ENCODE results near the gene TRIM44.
"Not testable (repeated sequence)": the region's sequence is repeated elsewhere in the genome, so short reads cannot be mapped to it uniquely, and the experiment has no call there.

The TRIM44 gene

GRCh38 chr11:35761899-35762298, 99.3 kb downstream of the TRIM44 start:
- DNase-seq = no peak

- DNase-seq = no peak
Measured at GRCh38 chr11:35763301-35763700, 100.7 kb downstream of the TRIM44 start.

DNA sequence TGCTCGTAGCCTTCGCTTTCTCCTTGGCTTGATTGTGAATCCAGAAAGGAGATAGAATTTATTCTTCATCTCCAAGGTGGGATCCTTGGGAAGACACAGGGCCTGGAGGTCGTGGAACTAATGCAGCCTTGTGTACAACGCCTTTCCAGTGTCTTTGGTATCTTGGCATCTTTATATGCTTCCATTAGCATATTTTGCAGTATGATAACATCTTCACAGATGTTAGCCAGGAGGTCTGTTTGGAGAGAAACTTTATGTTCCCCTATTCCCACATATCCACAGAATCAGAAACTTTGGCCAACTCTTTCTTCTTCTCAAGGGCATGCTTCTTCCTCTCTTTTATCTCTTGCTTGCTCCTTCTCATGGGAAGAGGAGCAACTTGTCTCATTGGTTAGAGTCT, 101.2 kb downstream of the TRIM44 start:
- DNase-seq = no peak

- no peak for DNase-seq
Measured at GRCh38 chr11:35764417-35764816, 101.8 kb downstream of the TRIM44 start.

GRCh38 chr11:35765211-35765610, 102.6 kb downstream of the TRIM44 start:
- no peak for DNase-seq

GRCh38 chr11:35766651-35767050, 104.1 kb downstream of the TRIM44 start:
- DNase-seq = no peak

DNA sequence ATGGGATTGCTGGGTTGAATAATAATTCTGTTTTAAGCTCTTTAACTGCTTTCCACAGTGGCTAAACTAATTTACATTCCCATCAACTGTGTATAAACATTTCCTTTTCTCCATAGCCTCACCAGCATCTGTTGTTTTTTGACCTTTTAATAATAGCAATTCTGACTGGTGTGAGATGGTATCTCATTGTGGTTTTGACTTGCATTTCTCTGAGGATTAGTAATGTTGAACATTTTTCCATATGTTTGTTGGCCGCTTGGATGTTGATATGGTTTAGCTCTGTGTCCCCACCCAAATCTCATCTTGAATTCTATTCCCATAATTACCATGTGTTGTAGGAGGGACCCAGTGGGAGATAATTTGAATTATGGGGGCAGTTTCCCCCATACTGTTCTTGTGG, 107.8 kb downstream of the TRIM44 start:
- DNase-seq = not testable (repeated sequence)

- DNase-seq = no peak
Measured at GRCh38 chr11:35771722-35772121, 109.1 kb downstream of the TRIM44 start.

DNA sequence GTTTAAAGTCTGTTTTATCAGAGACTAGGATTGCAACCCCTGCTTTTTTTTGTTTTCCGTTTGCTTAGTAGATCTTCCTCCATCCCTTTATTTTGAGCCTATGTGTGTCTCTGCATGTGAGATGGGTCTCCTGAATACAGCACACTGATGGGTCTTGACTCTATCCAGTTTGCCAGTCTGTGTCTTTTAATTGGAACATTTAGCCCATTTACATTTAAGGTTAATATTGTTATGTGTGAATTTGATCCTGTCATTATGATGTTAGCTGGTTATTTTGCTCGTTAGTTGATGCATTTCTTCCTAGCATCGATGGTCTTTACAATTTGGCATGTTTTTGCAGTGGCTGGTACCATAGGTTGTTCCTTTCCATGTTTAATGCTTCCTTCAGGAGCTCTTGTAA, 114.7 kb downstream of the TRIM44 start:
- not testable (repeated sequence) for DNase-seq

GRCh38 chr11:35778943-35779342, 116.4 kb downstream of the TRIM44 start:
- DNase-seq = not testable (repeated sequence)

DNA sequence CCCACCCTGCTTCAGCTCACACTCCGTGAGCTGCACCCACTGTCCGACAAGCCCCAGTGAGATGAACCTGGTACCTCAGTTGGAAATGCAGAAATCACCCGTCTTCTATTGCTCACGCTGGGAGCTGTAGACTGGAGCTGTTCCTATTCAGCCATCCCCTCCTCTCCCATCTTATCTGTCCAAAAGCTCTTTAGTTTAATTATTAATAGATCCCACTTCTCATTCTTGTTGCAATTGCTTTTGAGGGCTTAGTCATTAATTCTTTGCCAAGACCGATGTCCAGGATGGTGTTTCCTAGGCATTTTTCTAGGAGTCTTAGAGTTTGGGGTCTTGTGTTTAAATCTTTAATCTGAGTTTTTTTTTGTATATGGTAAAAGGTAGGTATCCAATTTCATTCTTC, 116.8 kb downstream of the TRIM44 start:
- DNase-seq = no peak

- no peak for DNase-seq
Measured at GRCh38 chr11:35780951-35781860, 118.6 kb downstream of the TRIM44 start.

- DNase-seq = no peak
Measured at GRCh38 chr11:35781861-35782470, 119.4 kb downstream of the TRIM44 start.

DNA sequence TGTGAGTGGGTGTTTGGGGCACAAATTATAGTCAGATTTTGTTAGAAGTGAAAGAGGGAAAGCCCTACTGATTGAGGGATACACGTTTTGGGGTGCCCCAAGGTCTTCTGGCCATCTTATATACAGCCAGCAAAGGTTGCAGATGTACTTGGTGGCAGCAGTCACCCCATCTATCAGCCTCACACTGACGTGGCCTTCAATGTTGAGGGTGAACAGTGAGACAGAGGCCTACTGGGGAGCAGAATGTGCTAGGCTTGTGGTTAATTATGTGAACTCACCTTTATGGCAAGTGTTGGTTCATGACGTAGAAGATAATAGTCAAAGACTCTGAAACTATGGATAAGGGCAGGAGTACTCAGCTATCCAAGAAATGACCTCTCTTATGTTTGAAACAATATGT, 121.2 kb downstream of the TRIM44 start:
- no peak for DNase-seq

DNA sequence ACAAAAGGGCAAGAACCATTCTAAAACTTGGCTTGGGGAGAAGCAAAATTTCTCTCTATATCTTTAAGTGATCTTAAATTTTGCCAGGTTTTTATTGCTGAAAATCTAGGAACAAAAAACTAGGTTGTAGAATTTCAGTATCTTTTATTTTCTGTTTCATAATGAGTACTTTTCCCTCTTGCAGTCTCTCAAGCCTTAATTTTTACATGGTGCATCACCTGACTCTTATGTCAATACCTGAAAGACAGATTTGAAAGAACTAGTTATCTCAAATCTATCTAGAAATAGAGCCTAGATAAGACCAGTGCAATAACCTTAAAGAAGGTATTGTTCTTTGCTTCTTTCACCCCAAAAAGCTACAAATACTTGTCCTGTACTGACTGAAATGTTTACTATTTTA, 122.1 kb downstream of the TRIM44 start:
- no peak for DNase-seq

DNA sequence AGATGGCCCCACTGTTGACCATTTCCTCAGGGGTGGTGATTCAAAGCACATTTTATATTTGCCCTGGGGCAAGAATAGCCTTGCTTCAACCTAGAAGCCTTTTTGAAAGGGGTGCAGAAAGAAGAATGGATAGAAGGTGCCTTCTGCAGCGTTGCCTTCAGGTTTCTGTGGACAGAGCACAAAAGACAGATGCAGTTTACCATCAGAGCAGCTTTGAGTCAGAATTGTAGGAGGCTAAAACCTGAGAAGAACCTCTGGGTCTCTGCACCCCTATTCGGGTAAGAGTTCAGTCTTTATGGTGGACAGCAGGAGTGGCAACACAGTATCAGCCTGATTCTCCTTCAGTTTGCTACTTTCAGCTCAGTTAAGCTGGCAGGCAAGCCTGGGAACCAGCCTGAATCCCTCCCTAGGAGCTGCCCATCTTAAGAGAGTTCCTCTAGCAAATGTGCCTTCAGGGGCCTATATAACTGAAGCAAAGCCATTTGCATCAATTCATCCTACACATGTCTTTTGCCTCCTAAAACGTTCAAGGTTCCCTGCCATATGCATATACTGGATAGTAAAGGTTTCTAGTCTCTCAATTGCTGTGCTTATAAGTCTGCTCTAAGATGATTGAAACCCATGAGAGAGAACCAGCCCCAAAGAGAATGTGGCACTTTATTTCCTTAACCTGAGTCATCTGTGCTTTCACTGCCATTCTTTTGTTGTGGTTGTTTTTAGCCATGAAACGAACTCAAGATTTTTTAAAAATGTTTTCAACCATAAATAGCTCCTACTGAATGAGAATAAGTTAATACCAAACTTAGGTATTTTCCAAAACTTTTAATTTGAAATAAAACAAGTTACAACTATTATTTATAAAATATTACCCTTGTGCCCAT, 123.0 kb downstream of the TRIM44 start:
- no peak for DNase-seq

DNA sequence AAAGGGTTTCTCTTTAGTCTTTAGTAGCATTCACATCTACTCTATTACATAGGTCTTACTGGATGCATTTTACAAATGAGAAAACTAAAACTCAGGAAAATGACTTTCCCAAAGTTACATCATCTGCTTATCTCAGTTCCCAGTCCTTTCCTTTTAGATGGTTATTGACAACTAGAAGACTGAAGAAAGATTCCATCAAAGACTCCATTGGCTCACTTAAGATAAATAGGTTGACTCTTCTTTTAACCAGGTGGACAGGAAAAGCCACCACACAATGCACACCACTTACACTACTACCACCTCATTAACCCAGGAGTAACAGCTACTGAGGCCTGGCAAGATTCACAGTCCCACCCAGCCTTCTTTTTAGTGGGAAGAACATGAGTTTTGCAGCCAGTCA, 123.6 kb downstream of the TRIM44 start:
- DNase-seq = no peak

- no peak for DNase-seq
Measured at GRCh38 chr11:35787013-35787504, 124.5 kb downstream of the TRIM44 start.

GRCh38 chr11:35787626-35788025, 125.1 kb downstream of the TRIM44 start:
- no peak for DNase-seq

DNA sequence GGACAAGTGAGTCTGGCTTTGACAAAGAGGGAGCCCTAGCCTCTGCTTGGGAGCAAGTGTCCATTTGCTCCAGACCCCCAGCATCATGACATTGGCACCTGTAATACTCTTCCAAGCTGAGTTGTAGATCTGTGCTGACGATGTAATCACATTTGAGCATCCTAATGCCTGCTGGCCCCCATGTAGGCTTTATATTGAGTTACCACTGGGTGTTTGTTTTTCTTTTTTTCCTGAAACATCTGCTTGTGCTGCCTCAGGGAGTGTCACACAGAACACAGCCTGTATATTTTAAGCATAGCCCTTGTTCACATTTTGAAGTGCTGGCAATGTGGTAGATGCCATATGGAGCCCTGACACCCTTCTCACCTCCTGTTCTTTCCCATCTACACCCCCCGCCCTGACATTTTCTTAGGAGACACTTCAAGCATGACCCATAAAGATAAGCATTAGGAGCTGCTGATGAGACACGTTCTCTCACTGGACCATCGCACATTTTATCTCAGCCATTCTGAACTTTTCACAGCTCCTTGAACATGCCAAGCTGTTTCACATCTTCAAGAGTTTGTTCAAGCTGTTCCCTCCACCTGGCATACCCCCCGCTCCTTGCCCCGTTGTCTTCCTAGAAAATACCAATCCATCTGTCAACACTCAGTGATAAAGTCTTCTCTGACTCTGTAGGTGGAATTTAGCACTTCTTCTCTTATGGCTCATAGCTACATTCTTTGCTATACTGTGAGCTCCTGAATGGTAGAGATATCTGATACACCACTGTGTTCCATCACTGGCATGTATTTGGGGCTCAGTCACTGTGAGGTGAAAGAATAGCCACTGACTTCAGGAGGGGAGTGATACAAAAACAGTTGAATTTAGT, 128.7 kb downstream of the TRIM44 start:
- DNase-seq = no peak

DNA sequence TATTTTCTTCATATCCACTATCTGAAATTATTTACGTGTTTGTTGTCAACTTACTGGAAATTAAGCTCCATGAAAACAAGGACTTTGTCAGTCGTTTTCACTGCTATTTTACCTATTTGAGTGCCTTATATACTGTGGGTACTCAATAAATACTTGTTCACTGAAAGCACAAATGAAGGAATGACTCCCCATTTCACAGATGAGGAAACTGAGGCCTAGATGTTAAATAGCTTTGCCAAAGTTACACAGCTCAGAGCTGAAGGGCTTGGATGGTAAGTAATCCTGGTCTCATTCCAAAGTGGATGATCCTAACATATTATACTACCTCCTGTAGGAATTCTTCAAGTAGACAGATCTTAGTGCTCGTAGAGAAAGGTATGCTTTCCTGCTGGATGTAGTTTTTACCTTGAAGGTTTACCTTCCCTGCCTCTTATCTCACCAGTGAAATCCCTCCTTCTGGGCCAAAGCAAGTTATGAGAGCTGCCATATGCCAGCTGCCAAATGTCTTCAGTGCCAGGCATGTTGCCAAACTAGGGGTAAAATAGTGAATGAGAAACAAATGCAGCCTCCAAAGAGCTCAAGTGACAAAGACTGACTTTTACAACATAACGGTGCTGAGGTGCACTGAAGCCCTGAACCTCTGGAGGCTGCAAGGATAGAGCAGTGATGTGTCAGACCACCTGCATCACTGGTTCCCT, 129.7 kb downstream of the TRIM44 start:
- DNase-seq = no peak

GRCh38 chr11:35792846-35793192, 130.2 kb downstream of the TRIM44 start:
- no peak for DNase-seq
